ENCODE data around the gene CS. TPM values are rescaled to one million over a fixed set of nuclear protein-coding genes. Genes with fewer than 3 reads are reported as not detected.
"Not testable (repeated sequence)": the region's sequence is repeated elsewhere in the genome, so short reads cannot be mapped to it uniquely, and the experiment has no call there.

The CS gene
- total RNA-seq, result 118 TPM

GRCh38 chr12:56299853-56300643 is at the start of gene CS:
Gene CS (minus strand): TSS chr12:56300330. CDS start chr12:56300201, 129 bp downstream.
- DNase-seq, result peak; percentile 98

GRCh38 chr12:56348776-56349175 is 48.6 kb upstream of the CS start:
- DNase-seq, result no peak

- not testable (repeated sequence) for DNase-seq
These were observed 47.1 kb upstream of the CS start for GRCh38 chr12:56347255-56347654.

GRCh38 chr12:56346675-56347074 is 46.5 kb upstream of the CS start:
- no peak for DNase-seq

GRCh38 chr12:56342290-56342689 is 42.2 kb upstream of the CS start:
- DNase-seq, result not testable (repeated sequence)

- DNase-seq, result no peak
These were observed 41.5 kb upstream of the CS start for GRCh38 chr12:56341616-56342015.

- DNase-seq, result no peak
These were observed 39.0 kb upstream of the CS start for GRCh38 chr12:56339158-56339422.

GRCh38 chr12:56338308-56339157 is 38.4 kb upstream of the CS start, which contains the start of gene IL23A:
Gene IL23A (plus strand): TSS chr12:56338884. CDS start chr12:56339045, 161 bp downstream.
- DNase-seq, result no peak

GRCh38 chr12:56337753-56338251 is 37.7 kb upstream of the CS start:
- no peak for DNase-seq

GRCh38 chr12:56336361-56337167 is 36.4 kb upstream of the CS start:
- peak; percentile 8 for DNase-seq

GRCh38 chr12:56335527-56335926 is 35.4 kb upstream of the CS start:
- not testable (repeated sequence) for DNase-seq

GRCh38 chr12:56334490-56334793 is 34.3 kb upstream of the CS start:
- DNase-seq, result no peak

GRCh38 chr12:56333679-56334489 is 33.8 kb upstream of the CS start, which contains the start of gene PAN2:
Gene PAN2 (minus strand): TSS chr12:56334000. CDS start chr12:56333094, 906 bp downstream.
- DNase-seq, result peak; percentile 93

- DNase-seq, result no peak
These were observed 33.1 kb upstream of the CS start for GRCh38 chr12:56333197-56333678.

- no peak for DNase-seq
These were observed 32.5 kb upstream of the CS start for GRCh38 chr12:56332512-56333196.

GRCh38 chr12:56330936-56331490 is 30.9 kb upstream of the CS start:
- DNase-seq, result no peak

- DNase-seq, result no peak
These were observed 26.4 kb upstream of the CS start for GRCh38 chr12:56326533-56326932.

- no peak for DNase-seq
These were observed 26.0 kb upstream of the CS start for GRCh38 chr12:56326126-56326525.

- DNase-seq, result no peak
These were observed 24.1 kb upstream of the CS start for GRCh38 chr12:56324206-56324605.

GRCh38 chr12:56321610-56322009 is 21.5 kb upstream of the CS start:
- not testable (repeated sequence) for DNase-seq

- no peak for DNase-seq
These were observed 20.9 kb upstream of the CS start for GRCh38 chr12:56321027-56321426.
